OCI-LY3 (cell line): ENCODE results near the gene NIT2.
A peak's percentile ranks its signal among the peaks of the same experiment; 100 is the strongest.

Experiments used
- H2AFZ ChIP-seq: fragments of 200-600, 300-600 bp; shearing (Covaris generic); 2 replicates; pipeline ENCODE4 v1.6.0; 2014; ENCODE audit warnings: antibody characterized with exemption, low read depth, low read length
- H3K27ac ChIP-seq: fragments of 200-600, 300-600 bp; sonication (generic); 2 replicates; pipeline ENCODE4 v1.5.1; 2014; ENCODE audit warnings: mild to moderate bottlenecking, low read length, moderate library complexity, mixed read lengths
- H3K27me3 ChIP-seq: fragments of 200-600, 300-600 bp; sonication (generic); 2 replicates; pipeline ENCODE4 v1.6.1; 2014; ENCODE audit warnings: low read depth, low read length, mixed read lengths
- H3K36me3 ChIP-seq: fragments of 200-600, 300-600 bp; sonication (generic); replicated peaks from 2 replicates; pipeline ENCODE3; 2014; ENCODE audit warnings: low read depth, low read length, mixed read lengths
- H3K4me1 ChIP-seq: fragments of 300-600, 200-600 bp; sonication (generic); 2 replicates; pipeline ENCODE4 v1.6.1; 2014; ENCODE audit warnings: low read length, mixed read lengths
- H3K4me2 ChIP-seq: fragments of 200-600, 300-600 bp; sonication (generic); 2 replicates; pipeline ENCODE4 v1.6.1; 2014; ENCODE audit warnings: low read length, mixed read lengths
- H3K4me3 ChIP-seq: fragments of 300-600, 200-600 bp; sonication (generic); 2 replicates; pipeline ENCODE4 v1.5.1; 2014; ENCODE audit warnings: antibody characterized with exemption, mild to moderate bottlenecking, low read length, moderate library complexity
- H3K79me2 ChIP-seq: fragments of 300-600, 200-600 bp; shearing (Covaris generic); 2 replicates; pipeline ENCODE4 v1.6.1; 2014; ENCODE audit warnings: mild to moderate bottlenecking, low read length, mixed read lengths
- H3K9ac ChIP-seq: fragments of 300-600, 200-600 bp; shearing (Covaris generic); 2 replicates; pipeline ENCODE4 v1.6.0; 2014; ENCODE audit warnings: mild to moderate bottlenecking, low read length, moderate library complexity
- H3K9me3 ChIP-seq: fragments of 200-600, 300-600 bp; shearing (Covaris generic); 2 replicates; pipeline ENCODE4 v1.6.1; 2014; ENCODE audit warnings: low read length, mixed read lengths; ENCODE audit not compliant: insufficient read depth
- H4K20me1 ChIP-seq: fragments of 200-600, 300-600 bp; sonication (generic); 2 replicates; pipeline ENCODE4 v1.6.1; 2016; ENCODE audit warnings: low read length, mixed read lengths; ENCODE audit not compliant: insufficient read depth
- CTCF ChIP-seq: fragments of 200-600, 300-600 bp; sonication (generic); IDR thresholded peaks from 2 replicates; pipeline ENCODE4 v1.5.1; 2014; ENCODE audit warnings: antibody characterized with exemption, low read length, low read depth
- EZH2phosphoT487 ChIP-seq: fragments of 200-600 bp; shearing (Covaris generic); IDR thresholded peaks from 2 replicates; pipeline ENCODE4 v1.6.1; 2018; ENCODE audit warnings: antibody characterized with exemption, mixed run types, low read depth

The NIT2 gene

GRCh38 chr3:100399341-100400071, 64.9 kb downstream of the NIT2 start:
- H3K27ac ChIP-seq = no peak overlapping the region
- H3K36me3 ChIP-seq = peaks cover 14% of the 10 kb centered on the region
- peak overlapping the region; percentile 84 for H3K4me3 ChIP-seq
- H3K9me3 ChIP-seq = no peaks in the 10 kb centered on the region
- H3K27me3 ChIP-seq = no peaks in the 10 kb centered on the region
- H3K9ac ChIP-seq = peak overlapping the region; percentile 89
- no peak overlapping the region for H2AFZ ChIP-seq
- H3K4me1 ChIP-seq = peaks cover 30% of the 10 kb centered on the region
- H3K4me2 ChIP-seq = peak overlapping the region; percentile 88
- TF ChIP-seq CTCF (no peak), EZH2phosphoT487 (no peak)
- H3K79me2 ChIP-seq = peaks cover 94% of the 10 kb centered on the region
- peaks cover 21% of the 10 kb centered on the region for H4K20me1 ChIP-seq

- Histone ChIP-seq H4K20me1 (peaks cover 21% of the 10 kb centered on the region), H3K9me3 (no peaks in the 10 kb centered on the region)
These were observed 65.8 kb downstream of the NIT2 start for GRCh38 chr3:100400419-100400779.

DNA sequence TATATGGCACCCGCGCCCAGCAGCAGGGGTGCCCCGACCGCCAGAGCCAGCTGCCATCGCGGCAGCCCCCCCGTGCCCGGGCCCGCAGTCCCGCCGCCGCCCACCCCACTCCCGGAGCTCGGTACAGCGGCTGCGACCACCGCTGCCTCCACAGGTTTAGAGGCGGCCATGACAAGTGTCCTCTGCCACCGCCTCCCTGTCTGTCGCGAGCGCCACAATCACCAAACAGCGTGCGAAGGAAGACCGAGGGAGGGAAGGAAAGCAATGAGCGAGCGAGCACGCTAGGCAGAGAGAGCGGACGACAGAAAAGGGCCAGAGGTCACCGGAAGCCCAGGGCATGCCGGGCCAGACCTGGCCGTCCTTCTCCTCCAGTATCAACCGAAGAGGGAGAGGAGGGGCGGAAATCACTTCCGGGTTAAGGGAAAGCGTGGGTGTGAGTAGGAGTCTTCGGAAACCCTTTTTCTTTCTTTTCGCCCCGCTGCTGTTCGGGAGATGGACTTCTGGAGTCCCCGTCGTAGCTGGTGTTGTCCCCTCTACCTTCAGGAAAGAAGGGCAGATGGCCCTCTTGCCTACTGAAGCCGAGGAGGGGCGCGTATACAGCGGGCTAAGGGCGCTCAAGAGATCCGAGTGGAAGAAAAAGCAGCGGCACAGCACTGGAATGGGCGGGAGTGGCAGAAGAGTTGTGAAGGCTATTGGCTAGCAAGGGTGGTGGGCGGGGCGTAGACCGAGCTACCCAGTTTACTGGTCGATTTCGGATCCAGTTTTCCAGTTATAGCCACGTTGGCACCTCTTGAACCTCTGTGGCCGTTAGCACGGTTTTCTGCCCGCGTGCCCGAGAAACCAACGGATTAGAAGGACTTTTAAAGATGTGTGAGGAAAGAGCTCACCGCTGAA, 66.5 kb downstream of the NIT2 start, which contains the start of the genes LNP1 and TOMM70:
Gene LNP1, plus strand, starts transcription at position 760 of the 894 bp plus-strand sequence. CDS start 28,191 bp downstream, outside the sequence.
Gene TOMM70, minus strand, starts transcription at position 310 of the 894 bp plus-strand sequence. Its CDS starts 140 bp downstream, at position 170.
- H3K36me3 ChIP-seq = peaks cover 21% of the 10 kb centered on the region
- H3K9ac ChIP-seq = peak within 1 kb of the TSS; percentile 89
- peaks cover 20% of the 10 kb centered on the region for H4K20me1 ChIP-seq
- peaks cover 79% of the 10 kb centered on the region for H3K79me2 ChIP-seq
- peak within 1 kb of the TSS; percentile 87 for H3K27ac ChIP-seq
- TF ChIP-seq CTCF (no peak), EZH2phosphoT487 (no peak)
- peak within 1 kb of the TSS; percentile 84 for H3K4me3 ChIP-seq
- H3K9me3 ChIP-seq = no peaks in the 10 kb centered on the region
- peaks cover 28% of the 10 kb centered on the region for H3K4me1 ChIP-seq
- H3K27me3 ChIP-seq = no peaks in the 10 kb centered on the region
- peak within 1 kb of the TSS; percentile 88 for H3K4me2 ChIP-seq
- peak within 1 kb of the TSS; percentile 99 for H2AFZ ChIP-seq

More at GRCh38 chr3:100400419-100400779, 65.8 kb downstream of the NIT2 start:
- H2AFZ ChIP-seq = 0 out of 2 replicates have a peak overlapping the region, but pooled peaks have one; percentile 55
- peak overlapping the region; percentile 89 for H3K9ac ChIP-seq
- peak overlapping the region; percentile 84 for H3K4me3 ChIP-seq
- peaks cover 30% of the 10 kb centered on the region for H3K4me1 ChIP-seq
- H3K36me3 ChIP-seq = peaks cover 18% of the 10 kb centered on the region
- TF ChIP-seq CTCF (no peak), EZH2phosphoT487 (no peak)
- peak overlapping the region; percentile 87 for H3K27ac ChIP-seq
- peak overlapping the region; percentile 88 for H3K4me2 ChIP-seq
- H3K79me2 ChIP-seq = peaks cover 85% of the 10 kb centered on the region
- no peaks in the 10 kb centered on the region for H3K27me3 ChIP-seq

DNA sequence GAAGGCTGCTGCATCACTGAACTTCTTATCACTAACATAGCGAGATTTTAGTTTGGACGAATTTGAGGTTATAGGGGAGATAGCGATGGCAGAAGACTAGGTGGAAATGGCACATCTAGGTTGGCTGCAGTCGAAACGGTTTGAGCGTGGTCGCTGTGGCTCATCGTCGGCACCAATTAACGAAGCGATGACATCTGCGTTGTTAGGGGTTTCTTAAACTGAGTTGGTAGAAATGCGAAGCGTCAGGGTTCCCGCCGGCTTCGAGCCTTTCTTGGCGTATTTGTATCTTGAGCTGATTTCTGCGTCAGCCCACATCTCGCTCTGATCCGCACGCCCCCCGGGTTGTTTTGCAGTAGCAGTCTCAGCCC, 67.1 kb downstream of the NIT2 start:
- H3K9ac ChIP-seq = peak overlapping the region; percentile 89
- TF ChIP-seq EZH2phosphoT487 (no peak), CTCF (no peak)
- no peaks in the 10 kb centered on the region for H3K27me3 ChIP-seq
- peak overlapping the region; percentile 87 for H3K27ac ChIP-seq
- peaks cover 73% of the 10 kb centered on the region for H3K79me2 ChIP-seq
- peaks cover under 1% of the 10 kb centered on the region; the same call in 1 of the 2 replicates for H3K9me3 ChIP-seq
- peaks cover 15% of the 10 kb centered on the region for H4K20me1 ChIP-seq
- peaks cover 18% of the 10 kb centered on the region for H3K36me3 ChIP-seq
- H2AFZ ChIP-seq = peak overlapping the region; percentile 72
- peaks cover 24% of the 10 kb centered on the region for H3K4me1 ChIP-seq
- H3K4me2 ChIP-seq = peak overlapping the region; percentile 88
- peak overlapping the region; percentile 84 for H3K4me3 ChIP-seq
